CMK (cell line): ENCODE measurements around the gene MACROH2A1.
"Not testable (repeated sequence)": the region's sequence is repeated elsewhere in the genome, so short reads cannot be mapped to it uniquely, and the experiment has no call there.

Source experiments
- DNase-seq: peaks from one replicate; pipeline ENCODE4 v3.0.0-alpha.2; 2010; ENCODE audit warnings: low read depth

The MACROH2A1 gene

GRCh38 chr5:135376961-135377624 lies 21.9 kb downstream of the MACROH2A1 start:
- no peak for DNase-seq

GRCh38 chr5:135375040-135375793 lies 23.8 kb downstream of the MACROH2A1 start:
- DNase-seq = no peak

GRCh38 chr5:135373736-135374515 lies 25.1 kb downstream of the MACROH2A1 start:
- no peak for DNase-seq

GRCh38 chr5:135372654-135373381 lies 26.2 kb downstream of the MACROH2A1 start:
- peak; percentile 87 for DNase-seq

- DNase-seq = no peak
Observed at GRCh38 chr5:135371622-135372232, 27.3 kb downstream of the MACROH2A1 start.

GRCh38 chr5:135369952-135370351 lies 29.1 kb downstream of the MACROH2A1 start:
- no peak for DNase-seq

GRCh38 chr5:135367554-135367953 lies 31.5 kb downstream of the MACROH2A1 start:
- no peak for DNase-seq

GRCh38 chr5:135367076-135367475 lies 32.0 kb downstream of the MACROH2A1 start:
- DNase-seq = no peak

GRCh38 chr5:135365281-135365680 lies 33.8 kb downstream of the MACROH2A1 start:
- no peak for DNase-seq

GRCh38 chr5:135364421-135365262 lies 34.4 kb downstream of the MACROH2A1 start:
- no peak for DNase-seq

GRCh38 chr5:135363342-135363741 lies 35.7 kb downstream of the MACROH2A1 start:
- not testable (repeated sequence) for DNase-seq

GRCh38 chr5:135362102-135362501 lies 36.9 kb downstream of the MACROH2A1 start:
- no peak for DNase-seq

- no peak for DNase-seq
Observed at GRCh38 chr5:135360278-135361274, 38.5 kb downstream of the MACROH2A1 start.

- no peak for DNase-seq
Observed at GRCh38 chr5:135359374-135360165, 39.5 kb downstream of the MACROH2A1 start.

GRCh38 chr5:135357685-135358084 lies 41.3 kb downstream of the MACROH2A1 start:
- DNase-seq = no peak

- DNase-seq = no peak
Observed at GRCh38 chr5:135356522-135357318, 42.3 kb downstream of the MACROH2A1 start.

GRCh38 chr5:135355169-135355568 lies 43.9 kb downstream of the MACROH2A1 start:
- no peak for DNase-seq
